Parathyroid adenoma (tissue), 2 donors: Measurements from ENCODE around the gene BCL11A.

Source experiments
- H2AFZ ChIP-seq: fragments of 300-600 bp; sonication (generic); one replicate; pipeline ENCODE4 v1.7.0; 2017; ENCODE audit warnings: antibody characterized with exemption, mild to moderate bottlenecking
- H3K27ac ChIP-seq: fragments of 300-600 bp; sonication (generic); one replicate; pipeline ENCODE4 v1.7.0; 2017
- H3K27me3 ChIP-seq: fragments of 300-600 bp; sonication (generic); one replicate; pipeline ENCODE4 v1.7.0; 2017; ENCODE audit warnings: low read length; ENCODE audit not compliant: control insufficient read depth, insufficient read depth
- H3K36me3 ChIP-seq: fragments of 300-600 bp; sonication (generic); one replicate; pipeline ENCODE4 v1.7.0; 2017; ENCODE audit warnings: low read length; ENCODE audit not compliant: control insufficient read depth, insufficient read depth
- H3K4me1 ChIP-seq: fragments of 300-600 bp; sonication (generic); one replicate; pipeline ENCODE4 v1.7.0; 2017; ENCODE audit warnings: control low read depth
- H3K4me2 ChIP-seq: fragments of 300-600 bp; sonication (generic); one replicate; pipeline ENCODE4 v1.7.0; 2017; ENCODE audit warnings: low read length
- H3K4me3 ChIP-seq: fragments of 300-600 bp; sonication (generic); one replicate; pipeline ENCODE4 v1.7.0; 2017; ENCODE audit warnings: low read depth, low read length
- H3K79me2 ChIP-seq: fragments of 300-600 bp; sonication (generic); one replicate; pipeline ENCODE4 v1.7.0; 2017; ENCODE audit warnings: control low read depth
- H3K9ac ChIP-seq: fragments of 300-600 bp; sonication (generic); one replicate; pipeline ENCODE4 v1.7.0; 2017; ENCODE audit warnings: mild to moderate bottlenecking
- H3K9me3 ChIP-seq: fragments of 300-600 bp; sonication (generic); one replicate; pipeline ENCODE4 v1.7.0; 2017; ENCODE audit warnings: low read length; ENCODE audit not compliant: control insufficient read depth
- CTCF ChIP-seq: fragments of 300-600 bp; sonication (generic); IDR thresholded peaks from one replicate; pipeline ENCODE4 v1.7.0; 2017; ENCODE audit warnings: antibody characterized with exemption, mild to moderate bottlenecking
- donor health status: primary hyperparathyroidism.

Gene BCL11A

GRCh38 chr2:60482222-60482621, 71.2 kb downstream of the BCL11A start:
- H3K9me3 ChIP-seq, result no peaks in the 10 kb centered on the region
- no peak overlapping the region for H2AFZ ChIP-seq
- no peak for TF ChIP-seq CTCF
- no peaks in the 10 kb centered on the region for H3K36me3 ChIP-seq
- no peak overlapping the region for H3K4me2 ChIP-seq
- no peak overlapping the region for H3K27ac ChIP-seq
- no peak overlapping the region for H3K4me3 ChIP-seq
- H3K4me1 ChIP-seq, result no peaks in the 10 kb centered on the region
- H3K27me3 ChIP-seq, result no peaks in the 10 kb centered on the region
- no peak overlapping the region for H3K9ac ChIP-seq
- no peaks in the 10 kb centered on the region for H3K79me2 ChIP-seq

- no peak overlapping the region for H3K27ac ChIP-seq
- H3K4me1 ChIP-seq, result no peaks in the 10 kb centered on the region
- H3K36me3 ChIP-seq, result no peaks in the 10 kb centered on the region
These were observed 72.2 kb downstream of the BCL11A start for GRCh38 chr2:60481257-60481656.

GRCh38 chr2:60480089-60480773, 73.2 kb downstream of the BCL11A start:
- Histone ChIP-seq H3K4me1 (no peaks in the 10 kb centered on the region), H3K4me2 (no peak overlapping the region), H3K9me3 (no peaks in the 10 kb centered on the region), H3K27me3 (no peaks in the 10 kb centered on the region), H3K4me3 (no peak overlapping the region), H3K27ac (no peak overlapping the region), H2AFZ (no peak overlapping the region), H3K79me2 (no peaks in the 10 kb centered on the region), H3K9ac (no peak overlapping the region), H3K36me3 (no peaks in the 10 kb centered on the region)
- no peak for TF ChIP-seq CTCF

More at GRCh38 chr2:60481257-60481656, 72.2 kb downstream of the BCL11A start:
- Histone ChIP-seq H3K79me2 (no peaks in the 10 kb centered on the region), H3K9ac (no peak overlapping the region), H3K4me3 (no peak overlapping the region), H3K9me3 (no peaks in the 10 kb centered on the region), H3K4me2 (no peak overlapping the region), H2AFZ (no peak overlapping the region), H3K27me3 (no peaks in the 10 kb centered on the region)
- no peak for TF ChIP-seq CTCF

- Histone ChIP-seq H3K27ac (no peak overlapping the region), H3K36me3 (no peaks in the 10 kb centered on the region), H3K9me3 (no peaks in the 10 kb centered on the region), H3K4me2 (no peak overlapping the region), H3K27me3 (no peaks in the 10 kb centered on the region), H3K79me2 (no peaks in the 10 kb centered on the region), H2AFZ (no peak overlapping the region), H3K4me3 (no peak overlapping the region), H3K9ac (no peak overlapping the region), H3K4me1 (no peaks in the 10 kb centered on the region)
- TF ChIP-seq CTCF, result no peak
These were observed 74.0 kb downstream of the BCL11A start for GRCh38 chr2:60479226-60480088.
